ENCODE data around the gene EIF6.
A peak's percentile ranks its signal among the peaks of the same experiment; 100 is the strongest.

Gene EIF6

GRCh38 chr20:35311409-35311808 is 26.8 kb upstream of the EIF6 start:
- no peak overlapping the region for H3K4me3 ChIP-seq (ENCODE audit: low read length)
- peak overlapping the region; percentile 72 for H3K9ac ChIP-seq (ENCODE audit: low read depth, low read length)
- no peaks in the 10 kb centered on the region for H3K36me3 ChIP-seq (ENCODE audit: insufficient read depth, low read length)
- H3K4me2 ChIP-seq (ENCODE audit: low read length), result no peak overlapping the region
- no peaks in the 10 kb centered on the region for H3K27me3 ChIP-seq (ENCODE audit: control insufficient read depth, insufficient read depth, low read length)
- no peaks in the 10 kb centered on the region for H3K9me3 ChIP-seq (replicated peaks; ENCODE audit: low read length)
- peaks cover 81% of the 10 kb centered on the region for H3K4me1 ChIP-seq (ENCODE audit: control insufficient read depth, insufficient read depth, low read length)

DNA sequence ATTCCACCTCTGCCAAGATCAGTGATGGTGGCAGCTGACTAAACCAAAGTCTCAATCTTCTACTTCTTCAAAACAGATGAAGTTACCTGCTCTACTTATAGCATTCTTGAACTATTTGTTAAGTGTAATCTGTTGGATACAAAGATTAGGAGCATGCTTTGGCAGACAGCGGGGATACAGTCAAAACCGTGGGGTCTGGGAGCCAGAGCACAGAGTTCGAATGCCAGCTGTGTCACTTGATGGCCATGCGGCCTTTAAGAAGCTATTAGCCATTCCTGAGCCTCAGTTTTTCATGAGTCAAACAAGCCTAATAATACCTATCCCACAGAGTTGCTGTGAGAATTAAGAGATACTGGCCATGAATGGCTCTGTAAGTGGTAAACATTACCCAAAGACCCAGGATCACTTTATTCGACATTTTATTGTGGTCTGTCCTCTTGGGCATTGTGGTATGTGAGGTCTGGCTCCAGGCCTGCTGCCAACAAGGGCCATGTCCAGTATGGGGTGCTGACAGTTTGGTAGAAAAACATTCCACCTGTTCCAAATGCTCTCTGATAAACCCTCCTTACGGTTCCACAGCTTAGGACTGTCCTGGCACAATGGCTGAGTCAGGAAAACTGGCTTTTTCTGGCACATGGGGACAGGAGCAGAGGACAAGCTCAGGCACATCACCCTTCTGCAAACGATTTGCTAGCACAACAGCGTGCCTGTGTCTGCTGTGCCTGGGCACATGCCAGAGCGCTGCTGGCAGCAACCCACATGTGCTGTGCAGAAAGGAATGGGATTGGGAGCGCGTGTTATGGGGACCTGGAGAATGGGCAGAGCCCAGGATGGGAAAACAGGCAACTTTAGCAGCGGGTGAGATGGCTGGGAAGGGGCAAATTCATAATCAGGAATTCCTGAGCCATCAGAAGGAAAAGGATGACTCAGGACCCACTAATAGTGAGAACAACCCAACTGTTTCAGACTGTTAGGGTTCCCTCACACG is 23.4 kb upstream of the EIF6 start:
- Histone ChIP-seq H3K9ac (ENCODE audit: low read depth, low read length) (peak overlapping the region; percentile 80), H3K36me3 (ENCODE audit: insufficient read depth, low read length) (no peaks in the 10 kb centered on the region), H3K27me3 (ENCODE audit: control insufficient read depth, insufficient read depth, low read length) (no peaks in the 10 kb centered on the region), H3K4me1 (ENCODE audit: control insufficient read depth, insufficient read depth, low read length) (peaks cover 91% of the 10 kb centered on the region), H3K4me2 (ENCODE audit: low read length) (peak overlapping the region; percentile 27), H3K4me3 (ENCODE audit: low read length) (peak overlapping the region; percentile 2), H3K9me3 (replicated peaks; ENCODE audit: low read length) (no peaks in the 10 kb centered on the region)

DNA sequence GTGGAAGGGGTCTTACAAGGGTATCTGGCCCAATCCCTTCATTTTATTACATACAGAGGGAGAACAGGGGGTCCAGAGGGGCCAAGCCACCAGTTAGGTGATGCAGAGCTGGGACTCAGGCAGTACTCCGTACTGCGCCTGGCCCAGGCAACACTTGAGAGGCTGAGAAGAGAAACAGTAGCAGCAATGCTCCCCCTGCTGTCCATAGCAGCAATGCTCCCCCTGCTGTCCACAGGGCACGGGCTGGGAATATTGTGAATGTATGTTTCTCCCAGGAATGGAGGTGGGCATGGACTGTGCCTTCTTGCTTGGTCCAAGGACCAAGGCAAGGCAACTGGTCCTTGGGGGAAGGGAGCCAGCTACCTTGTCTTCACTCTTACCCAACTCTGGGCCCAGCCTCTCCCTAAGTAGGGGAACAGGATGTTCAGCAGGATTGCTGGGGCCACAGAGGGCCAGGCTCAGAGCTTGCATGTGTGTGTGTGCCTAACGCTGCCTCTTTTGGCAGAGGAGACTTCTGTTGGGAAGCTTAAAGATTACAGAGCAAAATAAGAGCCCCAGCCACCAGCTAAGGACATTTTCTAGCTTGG is 22.5 kb upstream of the EIF6 start:
- H3K4me2 ChIP-seq (ENCODE audit: low read length), result peak overlapping the region; percentile 59
- H3K4me3 ChIP-seq (ENCODE audit: low read length), result peak overlapping the region; percentile 37
- H3K36me3 ChIP-seq (ENCODE audit: insufficient read depth, low read length), result no peaks in the 10 kb centered on the region
- no peaks in the 10 kb centered on the region for H3K9me3 ChIP-seq (replicated peaks; ENCODE audit: low read length)
- no peaks in the 10 kb centered on the region for H3K27me3 ChIP-seq (ENCODE audit: control insufficient read depth, insufficient read depth, low read length)
- H3K4me1 ChIP-seq (ENCODE audit: control insufficient read depth, insufficient read depth, low read length), result peaks cover 91% of the 10 kb centered on the region
- H3K9ac ChIP-seq (ENCODE audit: low read depth, low read length), result peak overlapping the region; percentile 80

- Histone ChIP-seq H3K36me3 (ENCODE audit: insufficient read depth, low read length) (no peaks in the 10 kb centered on the region), H3K27me3 (ENCODE audit: control insufficient read depth, insufficient read depth, low read length) (no peaks in the 10 kb centered on the region), H3K4me2 (ENCODE audit: low read length) (peak overlapping the region; percentile 59), H3K9ac (ENCODE audit: low read depth, low read length) (peak overlapping the region; percentile 81), H3K4me3 (ENCODE audit: low read length) (peak overlapping the region; percentile 37), H3K4me1 (ENCODE audit: control insufficient read depth, insufficient read depth, low read length) (peaks cover 90% of the 10 kb centered on the region), H3K9me3 (replicated peaks; ENCODE audit: low read length) (no peaks in the 10 kb centered on the region)
These were observed 21.3 kb upstream of the EIF6 start for GRCh38 chr20:35305682-35306556.

DNA sequence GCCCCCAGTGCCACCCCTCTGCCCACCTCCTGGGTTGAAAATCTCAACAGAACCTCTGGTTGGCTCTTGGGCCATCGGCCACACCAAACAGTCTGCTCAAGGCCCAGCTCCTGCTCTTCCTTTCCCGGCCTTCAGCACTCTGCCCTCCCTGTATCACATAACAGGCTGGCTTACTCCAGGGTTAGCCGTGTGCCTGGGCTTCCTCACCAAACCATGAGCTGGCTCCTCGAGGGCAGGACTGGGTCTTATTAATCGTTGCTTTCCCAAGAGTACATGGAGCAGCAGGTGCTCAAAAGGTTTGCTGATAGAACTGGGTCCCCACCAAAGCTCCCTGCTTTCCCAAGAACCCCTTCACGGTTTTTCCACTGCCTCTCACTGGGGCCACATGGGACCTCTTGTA is 20.4 kb upstream of the EIF6 start:
- H3K4me3 ChIP-seq (ENCODE audit: low read length), result no peak overlapping the region
- H3K36me3 ChIP-seq (ENCODE audit: insufficient read depth, low read length), result no peaks in the 10 kb centered on the region
- H3K9me3 ChIP-seq (replicated peaks; ENCODE audit: low read length), result no peaks in the 10 kb centered on the region
- H3K27me3 ChIP-seq (ENCODE audit: control insufficient read depth, insufficient read depth, low read length), result no peaks in the 10 kb centered on the region
- peaks cover 88% of the 10 kb centered on the region for H3K4me1 ChIP-seq (ENCODE audit: control insufficient read depth, insufficient read depth, low read length)
- H3K9ac ChIP-seq (ENCODE audit: low read depth, low read length), result peak overlapping the region; percentile 81
- peak overlapping the region; percentile 29 for H3K4me2 ChIP-seq (ENCODE audit: low read length)

DNA sequence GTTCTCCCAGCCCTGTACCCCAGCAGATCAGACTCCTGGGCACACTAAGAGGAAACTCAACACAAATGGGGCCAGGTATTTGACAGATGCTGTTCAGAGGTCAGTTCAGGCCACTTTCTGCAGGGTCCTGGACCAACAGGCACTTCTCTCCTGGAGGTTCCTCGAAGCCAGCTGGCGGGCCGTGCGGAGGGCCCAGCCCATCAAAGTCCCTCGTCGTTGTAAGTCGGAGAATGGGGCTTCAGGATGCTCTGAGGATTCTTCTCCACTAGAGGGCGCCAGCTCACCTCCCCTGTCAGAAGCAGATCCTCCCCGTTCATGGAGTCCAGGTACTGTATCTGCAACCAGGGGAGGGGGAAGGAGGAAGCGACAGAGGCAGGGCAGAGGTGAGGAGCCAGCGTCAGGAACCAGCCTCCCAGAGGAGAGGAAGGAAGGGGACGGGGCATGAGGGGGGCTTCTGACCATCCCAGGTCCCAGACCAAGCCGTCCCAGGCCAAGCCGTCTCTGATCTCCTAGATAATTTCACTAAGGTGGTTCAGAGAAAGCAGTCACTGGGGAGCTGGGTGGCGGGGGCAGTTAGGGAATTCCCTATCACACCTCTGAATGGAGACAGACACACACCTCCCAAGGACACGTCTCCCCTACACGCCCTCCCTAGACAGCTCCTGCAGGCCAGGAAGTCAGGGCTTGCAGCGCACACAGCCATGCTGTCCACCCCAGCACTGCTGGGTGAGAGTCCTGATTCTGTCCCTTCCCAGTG is 19.3 kb upstream of the EIF6 start:
- peak overlapping the region; percentile 81 for H3K9ac ChIP-seq (ENCODE audit: low read depth, low read length)
- no peaks in the 10 kb centered on the region for H3K36me3 ChIP-seq (ENCODE audit: insufficient read depth, low read length)
- no peaks in the 10 kb centered on the region for H3K27me3 ChIP-seq (ENCODE audit: control insufficient read depth, insufficient read depth, low read length)
- peak overlapping the region; percentile 42 for H3K4me2 ChIP-seq (ENCODE audit: low read length)
- H3K4me1 ChIP-seq (ENCODE audit: control insufficient read depth, insufficient read depth, low read length), result peaks cover 77% of the 10 kb centered on the region
- no peaks in the 10 kb centered on the region for H3K9me3 ChIP-seq (replicated peaks; ENCODE audit: low read length)
- H3K4me3 ChIP-seq (ENCODE audit: low read length), result no peak overlapping the region

GRCh38 chr20:35303382-35303734 is 18.8 kb upstream of the EIF6 start:
- peak overlapping the region; percentile 72 for H3K9ac ChIP-seq (ENCODE audit: low read depth, low read length)
- peak overlapping the region; percentile 42 for H3K4me2 ChIP-seq (ENCODE audit: low read length)
- H3K27me3 ChIP-seq (ENCODE audit: control insufficient read depth, insufficient read depth, low read length), result no peaks in the 10 kb centered on the region
- H3K9me3 ChIP-seq (replicated peaks; ENCODE audit: low read length), result no peaks in the 10 kb centered on the region
- no peak overlapping the region for H3K4me3 ChIP-seq (ENCODE audit: low read length)
- no peaks in the 10 kb centered on the region for H3K36me3 ChIP-seq (ENCODE audit: insufficient read depth, low read length)
- H3K4me1 ChIP-seq (ENCODE audit: control insufficient read depth, insufficient read depth, low read length), result peaks cover 72% of the 10 kb centered on the region

GRCh38 chr20:35302421-35303335 is 18.1 kb upstream of the EIF6 start:
- Histone ChIP-seq H3K9me3 (replicated peaks; ENCODE audit: low read length) (no peaks in the 10 kb centered on the region), H3K4me2 (ENCODE audit: low read length) (peak overlapping the region; percentile 56), H3K9ac (ENCODE audit: low read depth, low read length) (peak overlapping the region; percentile 72), H3K36me3 (ENCODE audit: insufficient read depth, low read length) (no peaks in the 10 kb centered on the region), H3K4me1 (ENCODE audit: control insufficient read depth, insufficient read depth, low read length) (peaks cover 66% of the 10 kb centered on the region), H3K4me3 (ENCODE audit: low read length) (peak overlapping the region; percentile 17), H3K27me3 (ENCODE audit: control insufficient read depth, insufficient read depth, low read length) (no peaks in the 10 kb centered on the region)

DNA sequence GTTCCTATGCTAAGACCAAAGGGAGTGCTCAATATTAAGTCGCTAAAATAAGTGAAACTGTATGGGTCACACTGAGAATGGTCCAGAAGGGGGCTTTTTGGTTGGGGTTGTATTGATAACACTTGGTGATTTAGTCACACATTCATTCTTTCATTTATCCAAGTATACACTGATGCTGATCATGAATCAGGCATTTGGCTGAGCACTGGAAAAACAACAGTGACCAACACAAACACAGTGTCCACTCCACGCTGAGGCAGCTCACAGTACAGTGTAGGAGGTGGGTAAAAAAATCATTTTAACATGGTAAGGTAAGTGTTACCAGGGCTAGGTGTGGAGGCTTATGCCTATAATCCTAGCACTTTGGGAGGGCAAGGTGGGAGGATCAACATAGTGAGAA is 16.9 kb upstream of the EIF6 start:
- H3K4me1 ChIP-seq (ENCODE audit: control insufficient read depth, insufficient read depth, low read length), result peaks cover 63% of the 10 kb centered on the region

More for the DNA sequence above, 16.9 kb upstream of the EIF6 start:
- Histone ChIP-seq H3K9ac (ENCODE audit: low read depth, low read length) (peak overlapping the region; percentile 50), H3K9me3 (replicated peaks; ENCODE audit: low read length) (no peaks in the 10 kb centered on the region), H3K4me2 (ENCODE audit: low read length) (peak overlapping the region; percentile 56), H3K4me3 (ENCODE audit: low read length) (peak overlapping the region; percentile 17), H3K27me3 (ENCODE audit: control insufficient read depth, insufficient read depth, low read length) (no peaks in the 10 kb centered on the region), H3K36me3 (ENCODE audit: insufficient read depth, low read length) (no peaks in the 10 kb centered on the region)

All from skeletal muscle satellite cell (primary cell).